GM19324 (cell line): ENCODE results near the gene PDZD2.
"Not testable (repeated sequence)": the region's sequence is repeated elsewhere in the genome, so short reads cannot be mapped to it uniquely, and the experiment has no call there.

Experiments
- ATAC-seq: cut with Tn5 transposase; IDR thresholded peaks from one replicate; pipeline ENCODE4 v1.9.1; 2021; ENCODE audit warnings: mild to moderate bottlenecking, moderate library complexity; ENCODE audit not compliant: unreplicated experiment, low FRiP score

The PDZD2 gene

DNA sequence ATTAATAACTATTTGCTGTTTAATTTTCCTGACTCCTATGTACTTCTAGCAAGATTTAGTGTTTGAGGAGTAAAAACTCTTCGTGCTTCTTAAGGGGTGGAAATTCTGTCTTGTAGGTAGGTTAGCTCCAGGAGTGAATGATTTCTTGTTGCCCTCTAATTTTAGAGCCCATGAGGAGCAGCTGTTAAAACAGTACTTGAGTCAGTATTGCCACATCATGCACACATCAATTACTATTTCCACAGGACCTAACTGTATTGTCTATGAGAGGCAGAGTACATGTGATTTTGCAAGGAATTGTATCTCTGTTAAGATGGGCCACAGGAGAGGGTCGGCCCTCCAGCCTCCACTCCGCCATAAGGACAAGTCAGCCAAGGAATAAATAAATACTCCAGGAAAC is 91.2 kb downstream of the PDZD2 start:
- no peak for ATAC-seq

DNA sequence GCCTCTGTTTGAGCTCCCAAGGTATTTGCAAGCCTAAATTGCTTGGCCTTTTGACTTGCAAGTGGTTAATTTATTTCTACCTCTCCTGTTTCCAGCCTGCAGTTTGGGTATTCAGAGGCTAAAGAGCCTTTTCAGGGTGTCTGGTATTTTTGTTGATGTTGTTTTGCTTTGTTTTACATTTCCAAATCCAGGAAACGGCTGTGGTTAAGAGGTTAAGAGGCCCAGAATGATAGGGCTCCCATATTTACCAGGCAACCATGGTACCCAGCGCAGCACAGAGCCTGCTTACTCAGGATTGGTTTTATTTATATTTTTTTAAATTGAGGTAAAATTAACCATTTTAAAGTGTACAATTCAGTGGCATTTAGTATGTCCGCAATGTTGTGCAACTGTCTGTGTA is 92.1 kb downstream of the PDZD2 start:
- ATAC-seq: no peak

DNA sequence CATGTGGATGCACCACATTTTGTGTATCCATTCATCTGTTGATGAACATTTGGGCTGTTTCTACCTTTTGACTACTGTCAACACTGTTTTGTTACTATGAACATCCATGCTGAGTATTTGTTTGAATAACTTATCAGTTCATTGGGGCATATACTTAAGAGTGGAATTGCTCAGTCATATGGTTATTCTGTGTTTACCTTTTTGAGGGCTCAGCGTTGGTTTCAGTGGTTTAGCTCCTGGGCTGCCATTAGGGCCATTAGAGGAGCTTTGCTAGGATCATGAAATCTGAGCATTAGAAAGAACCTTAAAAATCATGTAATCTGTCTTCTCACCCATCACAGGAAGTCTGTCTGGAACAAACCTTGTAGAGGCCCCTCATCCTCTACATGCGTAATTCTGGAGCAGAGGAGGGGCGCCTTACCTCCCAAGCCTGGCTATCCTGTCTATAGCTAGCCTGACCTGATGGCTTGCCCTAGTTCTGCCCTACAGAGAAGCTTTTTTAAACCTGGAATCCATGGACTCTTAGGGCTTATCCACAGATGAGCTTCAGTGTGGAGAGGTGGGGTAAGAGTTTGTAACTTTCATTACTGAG is 92.9 kb downstream of the PDZD2 start:
- ATAC-seq: no peak

DNA sequence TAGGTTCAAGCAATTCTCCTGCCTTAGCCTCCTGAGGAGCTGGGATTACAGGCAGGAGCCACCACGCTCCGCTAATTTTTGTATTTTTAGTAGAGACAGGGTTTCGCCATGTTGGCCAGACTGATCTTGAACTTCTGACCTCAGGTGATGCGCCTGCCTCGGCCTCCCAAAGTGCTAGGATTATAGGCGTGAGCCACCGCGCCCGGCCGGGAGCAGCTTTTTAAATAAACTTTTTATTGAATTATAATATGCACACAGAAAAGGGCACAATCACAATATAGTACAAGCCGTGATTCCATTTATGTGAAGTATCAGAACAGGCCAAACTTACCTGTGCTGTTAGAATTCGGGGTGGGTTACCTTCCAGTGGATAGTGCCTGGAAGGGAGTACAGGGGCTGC is 93.9 kb downstream of the PDZD2 start:
- ATAC-seq: not testable (repeated sequence)

DNA sequence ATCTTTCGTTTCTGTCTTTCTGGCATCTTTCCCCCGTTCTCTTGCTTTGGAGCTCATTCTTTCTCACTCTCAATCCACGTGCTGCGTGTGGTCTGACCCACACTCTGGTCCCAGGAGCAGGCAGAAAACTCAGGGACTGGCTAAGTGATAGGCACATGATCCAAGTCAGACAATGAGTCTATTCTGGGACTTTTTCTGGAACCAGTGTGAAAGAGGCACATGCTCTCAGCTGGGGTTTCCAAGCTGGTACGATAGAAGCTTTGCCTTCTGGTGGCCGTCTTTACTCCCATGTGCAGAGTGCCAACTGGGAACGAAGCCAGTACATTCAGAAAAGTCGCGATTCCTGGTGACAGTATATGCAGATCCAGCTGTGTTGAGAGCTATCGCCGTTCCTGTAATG is 94.4 kb downstream of the PDZD2 start:
- ATAC-seq: no peak

DNA sequence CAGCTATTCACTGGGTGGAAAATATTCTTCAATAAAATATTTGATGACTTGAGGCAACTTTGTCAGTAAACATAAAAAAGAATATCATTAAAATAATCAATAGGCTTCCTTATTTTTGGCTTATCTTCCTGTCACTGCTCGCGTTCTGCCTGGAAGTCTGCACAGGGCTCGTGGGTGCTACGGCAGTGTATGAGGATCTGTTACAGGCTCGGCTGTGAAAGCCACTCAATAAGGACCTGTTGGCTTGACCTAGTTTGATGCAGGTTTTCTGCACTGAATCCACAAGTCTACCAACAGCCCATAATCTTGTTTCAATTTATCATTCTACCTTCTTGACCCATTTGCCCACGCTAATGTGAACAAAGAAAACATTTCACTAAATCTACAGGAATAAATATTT is 97.2 kb downstream of the PDZD2 start:
- ATAC-seq: no peak

DNA sequence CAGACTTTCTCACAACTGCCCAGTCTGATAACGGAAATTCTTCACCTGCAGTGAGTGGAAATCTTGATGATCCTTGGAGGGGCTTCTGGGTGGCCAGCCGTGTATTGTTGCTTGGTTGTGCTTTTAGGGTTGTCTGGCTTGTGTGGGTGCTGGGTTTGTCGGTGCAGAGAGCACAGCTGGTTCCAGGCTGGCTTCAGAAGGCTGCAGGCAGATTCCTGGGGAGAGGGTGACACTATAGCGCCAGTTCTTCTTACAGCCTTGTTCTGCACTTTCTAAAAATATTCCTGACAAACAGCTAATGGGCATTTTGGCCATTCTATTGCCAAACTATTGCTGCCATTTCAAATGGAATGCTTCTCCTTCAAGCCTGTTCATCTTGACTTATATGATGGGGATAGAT is 99.3 kb downstream of the PDZD2 start:
- ATAC-seq: no peak

DNA sequence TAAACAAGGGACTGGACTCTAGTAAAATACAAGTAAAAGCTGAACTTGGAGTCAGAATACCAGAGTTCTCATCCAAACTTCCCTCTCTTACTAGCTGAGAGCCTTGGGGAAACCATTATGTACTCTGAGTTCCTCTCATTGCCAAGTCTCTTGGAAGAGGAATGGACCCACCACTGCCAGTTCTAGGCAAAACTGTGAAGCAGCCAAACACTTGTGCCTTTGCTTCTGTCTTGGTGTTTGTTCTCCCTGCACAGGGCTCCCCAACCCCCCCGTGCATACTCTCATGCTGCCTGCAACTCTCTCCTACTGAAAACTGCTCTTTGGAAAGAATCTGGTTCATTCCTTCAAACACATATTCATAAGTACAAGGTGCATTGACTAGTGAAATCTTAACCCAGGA is 102.6 kb downstream of the PDZD2 start:
- no peak for ATAC-seq

DNA sequence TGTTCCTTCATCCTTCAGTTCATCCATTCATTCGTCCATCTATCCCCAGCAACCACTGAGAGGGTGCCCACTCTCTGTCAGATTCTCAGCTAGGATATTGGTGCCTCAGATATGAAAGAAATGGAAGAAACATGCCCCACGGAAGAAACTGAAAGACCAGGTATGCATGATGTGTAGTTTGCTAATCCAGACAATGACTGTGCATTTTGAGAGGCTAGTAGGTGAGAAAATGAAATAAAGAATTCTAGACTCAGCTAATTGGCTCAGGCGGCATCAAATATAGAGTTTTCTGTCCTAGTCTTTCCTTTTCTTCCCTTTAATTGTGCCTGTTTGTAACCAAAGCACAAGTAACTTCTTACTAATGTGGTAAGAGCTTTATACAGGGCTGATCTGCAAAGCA is 104.7 kb downstream of the PDZD2 start:
- ATAC-seq: no peak

DNA sequence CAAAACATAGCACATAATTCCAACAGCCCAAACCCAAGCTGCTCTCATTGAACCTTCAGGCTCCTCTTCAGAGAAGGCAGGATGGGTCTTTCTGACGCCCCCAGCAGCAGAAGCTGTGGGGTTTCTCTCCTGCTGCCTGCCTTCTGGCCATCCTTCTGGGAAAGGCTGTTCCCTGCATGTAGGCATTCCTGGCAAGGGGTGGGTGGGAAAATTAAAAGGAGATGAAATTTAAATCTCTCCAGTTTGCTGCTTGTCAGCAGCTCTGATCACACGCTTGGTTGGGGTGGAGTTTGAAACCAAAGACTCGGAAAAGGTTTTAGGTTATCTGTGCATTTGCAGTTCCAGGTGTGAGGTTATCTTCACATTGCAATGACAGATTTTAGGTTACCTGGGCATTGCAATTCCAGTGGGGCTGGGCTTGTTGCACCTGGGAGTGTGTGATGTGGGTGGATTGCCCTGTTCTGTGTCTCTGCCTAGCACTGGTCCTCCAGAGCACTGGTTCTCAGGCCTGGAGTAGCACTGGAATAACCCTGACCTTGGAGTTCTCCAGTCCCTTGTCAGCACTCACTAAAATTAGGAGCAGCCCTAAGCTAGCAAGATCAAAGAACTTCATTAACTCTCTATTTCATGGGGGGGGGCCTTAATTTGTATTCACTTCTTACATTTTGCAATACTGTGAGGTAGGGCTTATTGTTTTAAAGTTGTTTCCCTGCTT is 109.7 kb downstream of the PDZD2 start:
- no peak for ATAC-seq

DNA sequence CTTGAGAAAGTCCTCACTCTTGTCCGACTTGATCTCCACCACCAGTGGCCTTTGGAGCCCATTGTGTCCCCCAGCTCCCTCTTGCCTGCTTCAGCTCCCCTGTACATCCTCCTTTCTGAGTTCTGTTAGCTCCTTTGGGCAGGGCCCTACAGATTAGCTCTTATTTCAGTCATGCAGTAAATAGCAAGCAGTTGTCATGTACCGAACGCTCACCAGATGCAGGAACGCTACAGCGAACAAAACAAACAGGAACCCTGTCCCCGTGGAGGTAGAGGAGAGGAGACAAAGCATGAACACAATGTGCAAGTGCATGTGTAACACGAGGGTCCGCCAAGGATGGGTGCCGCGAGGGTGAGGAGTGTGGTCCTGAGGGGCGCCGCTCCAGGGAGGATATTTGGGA is 111.3 kb downstream of the PDZD2 start:
- no peak for ATAC-seq

DNA sequence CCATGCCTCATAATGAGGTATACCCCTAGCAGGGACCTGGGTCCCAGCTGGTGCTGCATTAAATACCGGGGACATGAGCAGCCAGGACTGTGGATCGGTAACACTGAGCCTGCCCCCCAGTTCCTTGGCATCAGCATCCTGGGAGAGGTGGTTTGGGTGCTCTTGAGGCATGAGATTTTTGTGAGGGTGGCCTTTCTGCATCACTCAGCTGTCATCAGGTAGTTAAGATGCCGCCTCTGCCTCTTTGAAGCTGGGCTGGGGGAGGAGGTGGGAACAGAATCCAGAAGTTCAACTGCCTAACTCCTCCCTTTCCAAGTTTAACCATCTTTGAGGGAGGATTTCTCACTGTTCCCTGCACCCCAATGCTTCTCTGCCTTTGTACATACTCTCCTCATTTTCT is 112.7 kb downstream of the PDZD2 start:
- no peak for ATAC-seq

DNA sequence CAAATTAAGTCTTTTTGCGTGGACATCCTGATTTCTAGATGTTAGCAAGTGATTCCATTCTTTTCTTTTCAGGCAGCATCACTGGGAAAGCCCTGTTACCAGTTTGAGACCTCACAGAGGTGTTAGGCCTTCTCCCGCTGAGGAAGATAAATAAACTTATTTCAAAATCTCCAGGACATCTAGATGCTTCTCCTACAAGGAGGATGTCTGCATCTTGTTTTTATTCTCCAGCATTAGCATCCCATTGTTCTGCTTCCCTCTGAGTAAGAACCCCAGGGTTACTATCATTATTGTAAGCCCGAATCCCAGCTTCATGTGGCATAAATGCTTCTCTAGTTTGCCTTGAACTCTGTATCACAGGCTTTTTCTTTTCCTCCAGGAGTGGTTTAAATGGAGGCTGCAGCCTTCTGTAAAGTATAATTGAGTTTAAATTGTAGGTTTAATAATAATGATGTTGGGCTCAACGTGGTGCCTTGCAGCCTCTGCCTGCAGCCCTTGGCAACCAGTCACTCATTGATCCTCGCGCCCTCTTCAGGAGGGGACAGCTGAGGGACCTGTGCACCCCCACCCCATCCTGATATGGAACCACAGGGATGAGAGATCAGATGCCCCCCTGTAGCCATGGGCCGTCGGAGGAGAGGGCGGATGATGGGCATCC is 114.9 kb downstream of the PDZD2 start:
- no peak for ATAC-seq

DNA sequence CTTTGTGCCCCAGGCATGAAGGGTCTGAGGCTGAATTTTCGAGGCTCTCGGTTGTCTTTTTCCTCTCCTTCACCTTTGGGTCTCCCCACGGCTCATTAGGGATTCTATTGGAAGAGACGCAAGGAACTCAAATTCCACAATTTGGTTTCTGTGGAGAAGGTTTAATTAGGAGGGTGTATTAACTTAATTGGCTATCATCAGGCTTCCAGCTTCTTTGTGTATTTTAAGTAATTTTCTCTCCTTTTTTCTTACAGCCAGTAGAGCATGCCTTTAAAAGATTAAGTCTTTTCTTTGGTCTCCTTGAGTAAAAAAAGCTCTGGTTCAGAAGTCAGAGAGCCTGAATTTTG is 115.4 kb downstream of the PDZD2 start:
- ATAC-seq: no peak

DNA sequence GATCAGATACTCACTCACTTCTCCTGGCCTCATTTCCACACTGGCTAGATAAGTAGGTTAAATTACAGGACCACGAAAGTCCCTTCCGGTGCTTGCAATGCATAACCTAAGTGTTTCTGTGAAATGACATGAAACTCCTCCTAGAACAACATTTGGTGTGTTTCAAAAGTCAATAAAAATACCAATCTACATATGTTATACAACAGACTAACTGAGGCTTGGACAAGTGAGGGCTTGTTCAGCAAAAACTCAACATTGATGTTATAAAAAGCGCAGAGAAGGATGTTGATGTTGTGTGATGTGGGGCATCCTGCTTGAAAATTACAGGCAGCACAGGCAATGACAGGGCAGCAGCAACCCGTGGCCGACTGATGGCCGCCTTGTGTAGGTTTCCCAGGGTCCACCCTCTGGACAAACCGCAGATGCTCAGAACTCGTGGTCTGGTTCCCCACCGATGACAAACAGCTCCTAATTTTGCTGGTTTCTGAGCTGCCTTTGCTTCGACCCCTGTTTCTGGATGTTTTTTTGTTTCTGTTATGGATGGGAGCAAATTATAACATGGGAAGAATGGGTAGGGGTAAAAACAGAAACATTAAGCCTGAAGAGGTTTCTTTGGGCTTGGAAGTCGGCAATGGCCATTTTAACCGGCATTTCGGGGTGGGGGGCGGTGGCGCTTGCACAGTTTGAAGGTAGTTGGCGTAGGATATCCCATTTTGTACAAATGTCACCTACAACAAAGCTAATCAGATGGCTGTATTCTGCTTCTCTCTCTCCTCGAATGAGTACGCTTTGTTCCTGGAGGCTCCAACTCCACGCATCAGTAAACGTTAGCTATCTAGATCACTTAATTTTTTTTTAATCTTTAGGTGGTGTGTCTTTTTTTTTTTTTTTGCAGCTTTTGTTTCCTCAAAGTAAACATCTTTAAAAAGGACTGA is 116.1 kb downstream of the PDZD2 start:
- no peak for ATAC-seq

DNA sequence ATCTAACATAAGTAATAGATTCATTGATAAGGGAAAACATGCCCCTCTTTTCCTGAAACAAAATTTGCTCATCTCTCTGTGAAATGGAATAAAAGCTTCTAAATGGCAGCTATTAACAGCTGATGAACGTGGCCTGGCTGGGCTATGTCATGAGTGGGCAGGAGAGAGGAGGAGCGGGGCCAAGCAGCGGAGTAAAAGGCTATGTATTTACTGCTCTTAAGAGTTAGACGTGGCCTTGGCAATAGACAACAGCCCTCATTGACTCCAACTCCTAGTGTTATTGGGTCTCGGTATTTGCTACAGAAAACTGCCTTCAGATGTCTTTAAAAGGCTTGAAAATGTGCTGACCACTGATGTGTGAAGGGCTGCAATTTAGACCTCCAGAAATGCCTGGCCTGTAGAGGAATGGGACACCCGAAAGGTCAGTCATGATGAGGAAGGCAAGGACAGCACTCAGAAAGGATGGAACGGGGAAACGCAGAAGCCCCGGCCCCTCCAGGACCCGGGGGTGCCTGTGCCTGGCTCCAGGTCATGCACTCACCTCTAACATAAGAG is 116.8 kb downstream of the PDZD2 start:
- ATAC-seq: no peak

DNA sequence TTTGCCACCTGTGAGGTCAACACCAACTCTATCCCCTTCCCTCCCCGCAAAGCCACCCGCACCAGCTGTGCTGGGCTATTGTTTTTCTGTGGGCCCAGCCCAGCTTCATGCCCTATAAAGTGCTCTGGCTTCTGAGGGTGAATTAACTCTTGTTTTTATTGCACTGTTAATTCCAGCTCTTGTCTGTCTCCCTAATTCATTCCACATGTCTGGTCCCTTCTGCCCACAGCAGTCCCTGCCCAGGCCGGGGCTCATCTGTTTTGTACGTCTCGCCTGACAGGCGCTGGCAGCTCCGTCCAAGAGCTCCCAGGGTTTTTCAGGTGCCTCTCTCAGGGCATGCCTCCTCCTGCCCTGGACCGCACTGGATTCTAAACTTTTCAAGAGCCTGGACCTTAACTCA is 118.9 kb downstream of the PDZD2 start:
- ATAC-seq: no peak

DNA sequence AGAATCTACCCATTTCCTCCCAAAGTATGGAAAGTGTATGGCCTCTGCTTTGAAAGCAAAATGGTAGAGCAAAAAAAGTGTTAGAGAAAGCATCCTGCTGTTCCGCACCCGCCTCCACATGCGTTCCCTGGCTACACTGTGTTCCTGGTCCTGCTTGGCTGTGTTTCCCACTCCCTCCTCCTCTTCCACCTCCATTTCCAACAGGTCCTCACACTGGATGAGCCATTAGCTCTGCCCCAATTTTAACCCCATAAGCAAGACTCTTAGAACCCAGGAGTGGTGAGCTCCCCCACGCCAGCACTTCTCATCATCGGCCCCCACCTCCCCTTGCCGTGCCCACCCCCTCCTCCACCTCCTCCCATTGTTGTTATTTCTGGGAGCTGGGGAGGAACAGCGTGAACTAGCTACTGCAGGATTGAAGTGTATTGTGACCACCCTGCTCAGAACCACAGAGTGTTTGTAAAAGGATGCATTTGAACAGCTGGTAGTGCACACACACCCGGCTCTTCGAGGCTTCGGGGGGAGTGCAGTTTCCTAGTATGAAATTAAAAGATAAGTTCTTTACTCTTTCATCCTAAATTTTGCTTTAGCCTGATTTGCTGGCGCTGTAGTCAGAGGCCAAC is 120.0 kb downstream of the PDZD2 start:
- ATAC-seq: no peak

DNA sequence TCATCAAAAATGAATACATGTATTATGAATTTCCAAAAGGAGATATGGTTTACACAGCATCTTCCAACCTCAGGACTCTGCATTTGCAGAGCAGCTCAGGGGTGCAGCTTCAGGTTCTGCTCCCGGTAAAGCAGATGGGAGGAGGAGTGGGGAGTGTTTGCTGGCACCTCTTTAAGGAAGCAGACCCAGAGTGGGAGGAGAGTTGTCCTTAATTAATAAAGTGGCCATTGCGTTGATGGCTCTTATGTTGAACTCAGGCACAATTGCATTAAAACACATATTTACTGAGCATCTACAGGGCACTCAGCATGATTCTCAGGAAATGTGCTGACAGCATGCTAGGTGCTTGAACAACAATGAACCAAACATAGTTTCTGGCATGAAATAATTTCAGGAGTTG is 121.0 kb downstream of the PDZD2 start:
- no peak for ATAC-seq

DNA sequence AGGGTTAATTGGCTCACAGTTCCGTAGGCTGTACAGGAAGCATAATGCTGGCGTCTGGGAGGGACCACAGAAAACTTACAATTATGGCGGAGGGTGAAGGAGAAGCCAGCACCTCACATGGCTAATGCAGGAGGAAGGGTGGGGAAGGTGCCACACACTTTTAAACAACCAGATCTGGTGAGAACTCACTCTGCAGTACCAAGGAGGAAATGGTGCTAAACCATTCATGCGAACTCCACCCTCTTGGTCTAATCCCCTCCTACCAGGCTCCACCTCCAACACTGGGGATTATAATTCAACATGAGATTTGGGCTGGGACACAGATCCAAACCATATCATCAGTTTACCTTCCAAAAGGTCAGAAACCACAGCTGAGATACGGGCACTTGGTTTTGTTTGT is 122.9 kb downstream of the PDZD2 start:
- no peak for ATAC-seq
